Central memory CD8-positive, alpha-beta T cell (primary cell): ENCODE results near the gene TMEM163.
A peak's percentile ranks its signal among the peaks of the same experiment; 100 is the strongest.
"Not testable (repeated sequence)": the region's sequence is repeated elsewhere in the genome, so short reads cannot be mapped to it uniquely, and the experiment has no call there.

Experiments used
- ATAC-seq: fragments of 150-1000 bp; cut with Tn5 transposase; replicated peaks from 2 replicates; pipeline ENCODE4 v1.10.0; 2022; ENCODE audit warnings: mild to moderate bottlenecking, moderate FRiP score, moderate number of reproducible peaks; ENCODE audit not compliant: poor library complexity, severe bottlenecking; ENCODE audit errors: extremely low read depth
- DNase-seq, 2 donors: peaks; one replicate each; pipeline ENCODE4 v3.0.0; 2021; ENCODE audit warnings: low spot score in 2 of 2
- H3K27ac Mint-ChIP-seq: one replicate; pipeline ENCODE4 v1.8.0; 2022; ENCODE audit warnings: low read depth, mild to moderate bottlenecking, moderate library complexity, mixed read lengths
- H3K27me3 Mint-ChIP-seq: one replicate; pipeline ENCODE4 v1.8.0; 2022; ENCODE audit warnings: mixed read lengths
- H3K36me3 Mint-ChIP-seq: one replicate; pipeline ENCODE4 v1.8.0; 2022; ENCODE audit warnings: mild to moderate bottlenecking, moderate library complexity, mixed read lengths; ENCODE audit not compliant: insufficient read depth
- H3K4me1 Mint-ChIP-seq: one replicate; pipeline ENCODE4 v1.8.0; 2022; ENCODE audit warnings: mixed read lengths
- H3K4me3 Mint-ChIP-seq: one replicate; pipeline ENCODE4 v1.8.0; 2022; ENCODE audit warnings: mild to moderate bottlenecking, moderate library complexity, mixed read lengths
- H3K9me3 Mint-ChIP-seq: one replicate; pipeline ENCODE4 v1.8.0; 2022; ENCODE audit warnings: mixed read lengths

The TMEM163 gene

GRCh38 chr2:134739236-134739878, 20.6 kb upstream of the TMEM163 start:
- Mint-ChIP-seq H3K9me3 (no peaks in the 10 kb centered on the region), H3K27ac (no peak overlapping the region), H3K4me3 (no peak overlapping the region), H3K27me3 (peaks cover 39% of the 10 kb centered on the region), H3K36me3 (peaks cover 3% of the 10 kb centered on the region), H3K4me1 (no peaks in the 10 kb centered on the region)
- ATAC-seq: peak; percentile 40
- DNase-seq: no peak

- H3K27me3 Mint-ChIP-seq: peaks cover 50% of the 10 kb centered on the region
- H3K36me3 Mint-ChIP-seq: peaks cover 4% of the 10 kb centered on the region
- H3K27ac Mint-ChIP-seq: no peak overlapping the region
- ATAC-seq (no peak), DNase-seq (no peak)
- no peaks in the 10 kb centered on the region for H3K9me3 Mint-ChIP-seq
- no peak overlapping the region for H3K4me3 Mint-ChIP-seq
- no peaks in the 10 kb centered on the region for H3K4me1 Mint-ChIP-seq
Measured at GRCh38 chr2:134738141-134738870, 19.5 kb upstream of the TMEM163 start.

GRCh38 chr2:134737671-134738070, 18.9 kb upstream of the TMEM163 start:
- Mint-ChIP-seq H3K27ac (no peak overlapping the region), H3K4me1 (no peaks in the 10 kb centered on the region), H3K36me3 (peaks cover 4% of the 10 kb centered on the region), H3K9me3 (no peaks in the 10 kb centered on the region), H3K4me3 (no peak overlapping the region), H3K27me3 (peaks cover 56% of the 10 kb centered on the region)
- no peak for ATAC-seq
- no peak for DNase-seq

- H3K4me1 Mint-ChIP-seq: no peaks in the 10 kb centered on the region
- no peak for ATAC-seq
- H3K36me3 Mint-ChIP-seq: peaks cover 4% of the 10 kb centered on the region
- no peak for DNase-seq
- H3K9me3 Mint-ChIP-seq: no peaks in the 10 kb centered on the region
- peaks cover 57% of the 10 kb centered on the region for H3K27me3 Mint-ChIP-seq
- H3K4me3 Mint-ChIP-seq: no peak overlapping the region
- no peak overlapping the region for H3K27ac Mint-ChIP-seq
Measured at GRCh38 chr2:134736167-134736880, 17.5 kb upstream of the TMEM163 start.

- Mint-ChIP-seq H3K36me3 (no peaks in the 10 kb centered on the region), H3K4me3 (no peak overlapping the region), H3K27ac (no peak overlapping the region), H3K27me3 (peaks cover 41% of the 10 kb centered on the region), H3K9me3 (no peaks in the 10 kb centered on the region), H3K4me1 (no peaks in the 10 kb centered on the region)
- ATAC-seq: no peak
- no peak for DNase-seq
Measured at GRCh38 chr2:134728163-134728562, 9.4 kb upstream of the TMEM163 start.

GRCh38 chr2:134727385-134727784, 8.6 kb upstream of the TMEM163 start:
- Mint-ChIP-seq H3K4me3 (no peak overlapping the region), H3K27ac (no peak overlapping the region), H3K4me1 (no peaks in the 10 kb centered on the region), H3K27me3 (peaks cover 37% of the 10 kb centered on the region), H3K36me3 (no peaks in the 10 kb centered on the region), H3K9me3 (no peaks in the 10 kb centered on the region)
- ATAC-seq (no peak), DNase-seq (no peak)

GRCh38 chr2:134726645-134727044, 7.8 kb upstream of the TMEM163 start:
- no peak overlapping the region for H3K4me3 Mint-ChIP-seq
- H3K36me3 Mint-ChIP-seq: no peaks in the 10 kb centered on the region
- H3K4me1 Mint-ChIP-seq: no peaks in the 10 kb centered on the region
- peaks cover 45% of the 10 kb centered on the region for H3K27me3 Mint-ChIP-seq
- no peaks in the 10 kb centered on the region for H3K9me3 Mint-ChIP-seq
- no peak overlapping the region for H3K27ac Mint-ChIP-seq
- no peak for DNase-seq
- ATAC-seq: no peak

GRCh38 chr2:134725876-134726275, 7.1 kb upstream of the TMEM163 start:
- no peaks in the 10 kb centered on the region for H3K4me1 Mint-ChIP-seq
- DNase-seq (no peak), ATAC-seq (no peak)
- no peaks in the 10 kb centered on the region for H3K9me3 Mint-ChIP-seq
- H3K4me3 Mint-ChIP-seq: no peak overlapping the region
- no peak overlapping the region for H3K27ac Mint-ChIP-seq
- no peaks in the 10 kb centered on the region for H3K36me3 Mint-ChIP-seq
- H3K27me3 Mint-ChIP-seq: peaks cover 52% of the 10 kb centered on the region

GRCh38 chr2:134724341-134724740, 5.5 kb upstream of the TMEM163 start:
- no peak overlapping the region for H3K27ac Mint-ChIP-seq
- H3K27me3 Mint-ChIP-seq: peaks cover 68% of the 10 kb centered on the region
- no peak overlapping the region for H3K4me3 Mint-ChIP-seq
- no peak for DNase-seq
- peaks cover 6% of the 10 kb centered on the region for H3K4me1 Mint-ChIP-seq
- H3K9me3 Mint-ChIP-seq: no peaks in the 10 kb centered on the region
- ATAC-seq: no peak
- no peaks in the 10 kb centered on the region for H3K36me3 Mint-ChIP-seq

- not testable (repeated sequence) for H3K9me3 Mint-ChIP-seq, H3K4me3 Mint-ChIP-seq, H3K4me1 Mint-ChIP-seq, ATAC-seq, H3K36me3 Mint-ChIP-seq, H3K27ac Mint-ChIP-seq, DNase-seq
- peaks cover 70% of the 10 kb centered on the region for H3K27me3 Mint-ChIP-seq
Measured at GRCh38 chr2:134723742-134724141, 4.9 kb upstream of the TMEM163 start.

GRCh38 chr2:134722728-134723127, 3.9 kb upstream of the TMEM163 start:
- H3K27me3 Mint-ChIP-seq: peaks cover 69% of the 10 kb centered on the region
- DNase-seq: no peak
- H3K27ac Mint-ChIP-seq: no peak overlapping the region
- peaks cover 8% of the 10 kb centered on the region for H3K4me1 Mint-ChIP-seq
- ATAC-seq: no peak
- H3K36me3 Mint-ChIP-seq: peaks cover 2% of the 10 kb centered on the region
- H3K4me3 Mint-ChIP-seq: no peak overlapping the region
- no peaks in the 10 kb centered on the region for H3K9me3 Mint-ChIP-seq

GRCh38 chr2:134721596-134721995, 2.8 kb upstream of the TMEM163 start:
- ATAC-seq: no peak
- Mint-ChIP-seq H3K27ac (no peak overlapping the region), H3K36me3 (peaks cover 2% of the 10 kb centered on the region), H3K4me3 (no peak overlapping the region), H3K9me3 (no peaks in the 10 kb centered on the region), H3K4me1 (peaks cover 16% of the 10 kb centered on the region), H3K27me3 (peaks cover 69% of the 10 kb centered on the region)
- DNase-seq: no peak
